Hepatocyte (in vitro differentiated cells): ENCODE measurements around the gene ACSM2B. TPM values are rescaled to one million over a fixed set of nuclear protein-coding genes. Genes with fewer than 3 reads are reported as not detected.

Experiments used
- DNase-seq: peaks from one replicate; pipeline ENCODE4 v3.0.0-alpha.2; 2016; ENCODE audit warnings: low spot score
- H2AFZ ChIP-seq: fragments of 200-600 bp; sonication (generic); 2 replicates; pipeline ENCODE4 v1.6.0; 2016; ENCODE audit warnings: antibody characterized with exemption, mild to moderate bottlenecking
- H3K27ac ChIP-seq: fragments of 200-600 bp; sonication (generic); 2 replicates; pipeline ENCODE4 v1.5.1; 2016; ENCODE audit warnings: mild to moderate bottlenecking
- H3K27me3 ChIP-seq: fragments of 200-600 bp; sonication (generic); 2 replicates; pipeline ENCODE4 v1.6.1; 2016
- H3K36me3 ChIP-seq: fragments of 200-600 bp; sonication (generic); replicated peaks from 2 replicates; pipeline ENCODE4 v1.5.1; 2016; ENCODE audit warnings: low read depth; ENCODE audit not compliant: insufficient read depth
- H3K4me1 ChIP-seq: fragments of 200-600 bp; sonication (generic); 2 replicates; pipeline ENCODE4 v1.5.1; 2016; ENCODE audit warnings: mild to moderate bottlenecking, moderate library complexity; ENCODE audit not compliant: insufficient read depth
- H3K4me2 ChIP-seq: fragments of 200-600 bp; sonication (generic); 2 replicates; pipeline ENCODE4 v1.6.0; 2016
- H3K4me3 ChIP-seq: fragments of 200-600 bp; sonication (generic); 2 replicates; pipeline ENCODE4 v1.5.1; 2016; ENCODE audit warnings: mild to moderate bottlenecking
- H3K79me2 ChIP-seq: fragments of 200-600 bp; sonication (generic); 2 replicates; pipeline ENCODE4 v1.6.0; 2017; ENCODE audit warnings: mild to moderate bottlenecking
- H3K9me2 ChIP-seq: fragments of 200-600 bp; sonication (generic); replicated peaks from 2 replicates; pipeline ENCODE4 v1.6.0; 2017; ENCODE audit warnings: mild to moderate bottlenecking; ENCODE audit not compliant: insufficient read depth
- H3K9me3 ChIP-seq: fragments of 200-600 bp; sonication (generic); 2 replicates; pipeline ENCODE4 v1.5.1; 2016; ENCODE audit warnings: low read depth, mild to moderate bottlenecking
- H4K20me1 ChIP-seq: fragments of 200-600 bp; sonication (generic); 2 replicates; pipeline ENCODE4 v1.6.0; 2016; ENCODE audit warnings: mild to moderate bottlenecking; ENCODE audit not compliant: insufficient read depth, poor library complexity, severe bottlenecking
- EZH2 ChIP-seq: fragments of 200-600 bp; sonication (generic); IDR thresholded peaks from 2 replicates; pipeline ENCODE4 v1.6.1; 2016; ENCODE audit warnings: antibody characterized with exemption, mild to moderate bottlenecking, borderline replicate concordance
- EZH2phosphoT487 ChIP-seq: fragments of 200-600 bp; sonication (generic); IDR thresholded peaks from one replicate; pipeline ENCODE4 v1.6.1; 2018; ENCODE audit warnings: antibody characterized with exemption, mild to moderate bottlenecking, low read depth, moderate library complexity; ENCODE audit not compliant: unreplicated experiment, severe bottlenecking
- WGBS: methylation state at CpG from one replicate; pipeline ENCODE4 v1.1.6; 2016; ENCODE audit warnings: low lambda C conversion rate; ENCODE audit errors: missing lambda C conversion rate; 5-methylcytosine and 5-hydroxymethylcytosine counted together
- polyA plus RNA-seq: library from polyadenylated mRNA; unstranded; fragments of >200 nt; fragmentation: Nextera tagmentation; extraction: Ambion mirVana; gene quantifications from 2 replicates; pipeline ENCODE4 v1.2.1, GENCODE V29; 2016
- total RNA-seq: library from RNA; depleted of rRNA; stranded (reverse); fragments of >200 nt; gene quantifications from 2 replicates; pipeline ENCODE4 v1.2.3, GENCODE V29; 2014
- TF ChIP-seq, protein P1 (sequence below): fragments of 200-600 bp; sonication (generic); IDR thresholded peaks from 2 replicates; pipeline ENCODE4 v1.5.1; 2016; ENCODE audit warnings: antibody characterized with exemption, mild to moderate bottlenecking; ENCODE audit not compliant: poor library complexity

The ACSM2B gene
- total and polyA plus RNA-seq, 2 experiments from 2014 or later = 32.7 to 43.6 TPM

DNA sequence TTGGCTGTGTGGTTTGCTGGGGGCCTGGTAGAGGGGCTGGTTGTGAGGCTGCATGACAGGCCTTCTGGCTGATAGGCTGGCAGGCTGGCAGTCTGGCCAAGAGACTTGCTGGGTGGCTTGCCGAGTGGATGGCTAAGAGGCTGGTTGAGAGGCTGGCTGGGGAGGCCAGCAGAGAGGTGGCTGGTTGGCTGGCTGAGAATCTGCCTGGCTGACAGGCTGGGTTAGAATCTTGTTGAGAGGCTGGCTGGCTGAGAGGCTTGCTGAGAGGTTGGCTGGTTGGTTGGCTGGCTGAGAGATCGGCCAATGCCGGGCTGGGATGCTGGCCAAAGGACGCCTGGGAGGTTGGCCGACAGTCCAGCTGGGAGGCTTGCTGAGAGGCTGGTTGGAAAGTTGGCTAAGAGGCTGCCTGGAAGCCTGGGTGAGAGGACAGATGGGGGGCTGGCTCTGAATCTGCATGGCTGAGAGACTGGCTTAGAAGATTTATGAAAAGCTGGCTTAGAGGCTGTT lies 35.9 kb upstream of the ACSM2B start:
- 94% methylated on average over 5 of the region's 5 CpGs for WGBS
- H3K27me3 ChIP-seq = no peaks in the 10 kb centered on the region
- no peaks in the 10 kb centered on the region for H4K20me1 ChIP-seq
- no peak for DNase-seq
- no peaks in the 10 kb centered on the region for H3K9me3 ChIP-seq
- TF ChIP-seq, protein P1, sequence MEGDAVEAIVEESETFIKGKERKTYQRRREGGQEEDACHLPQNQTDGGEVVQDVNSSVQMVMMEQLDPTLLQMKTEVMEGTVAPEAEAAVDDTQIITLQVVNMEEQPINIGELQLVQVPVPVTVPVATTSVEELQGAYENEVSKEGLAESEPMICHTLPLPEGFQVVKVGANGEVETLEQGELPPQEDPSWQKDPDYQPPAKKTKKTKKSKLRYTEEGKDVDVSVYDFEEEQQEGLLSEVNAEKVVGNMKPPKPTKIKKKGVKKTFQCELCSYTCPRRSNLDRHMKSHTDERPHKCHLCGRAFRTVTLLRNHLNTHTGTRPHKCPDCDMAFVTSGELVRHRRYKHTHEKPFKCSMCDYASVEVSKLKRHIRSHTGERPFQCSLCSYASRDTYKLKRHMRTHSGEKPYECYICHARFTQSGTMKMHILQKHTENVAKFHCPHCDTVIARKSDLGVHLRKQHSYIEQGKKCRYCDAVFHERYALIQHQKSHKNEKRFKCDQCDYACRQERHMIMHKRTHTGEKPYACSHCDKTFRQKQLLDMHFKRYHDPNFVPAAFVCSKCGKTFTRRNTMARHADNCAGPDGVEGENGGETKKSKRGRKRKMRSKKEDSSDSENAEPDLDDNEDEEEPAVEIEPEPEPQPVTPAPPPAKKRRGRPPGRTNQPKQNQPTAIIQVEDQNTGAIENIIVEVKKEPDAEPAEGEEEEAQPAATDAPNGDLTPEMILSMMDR = no peak
- no peak for TF ChIP-seq EZH2
- no peak for TF ChIP-seq EZH2phosphoT487
- no peak overlapping the region for H3K4me2 ChIP-seq
- H3K36me3 ChIP-seq = no peaks in the 10 kb centered on the region
- no peak overlapping the region for H2AFZ ChIP-seq
- no peaks in the 10 kb centered on the region for H3K79me2 ChIP-seq
- no peak overlapping the region for H3K4me3 ChIP-seq
- H3K27ac ChIP-seq = no peak overlapping the region
- H3K4me1 ChIP-seq = no peaks in the 10 kb centered on the region
- no peaks in the 10 kb centered on the region for H3K9me2 ChIP-seq

DNA sequence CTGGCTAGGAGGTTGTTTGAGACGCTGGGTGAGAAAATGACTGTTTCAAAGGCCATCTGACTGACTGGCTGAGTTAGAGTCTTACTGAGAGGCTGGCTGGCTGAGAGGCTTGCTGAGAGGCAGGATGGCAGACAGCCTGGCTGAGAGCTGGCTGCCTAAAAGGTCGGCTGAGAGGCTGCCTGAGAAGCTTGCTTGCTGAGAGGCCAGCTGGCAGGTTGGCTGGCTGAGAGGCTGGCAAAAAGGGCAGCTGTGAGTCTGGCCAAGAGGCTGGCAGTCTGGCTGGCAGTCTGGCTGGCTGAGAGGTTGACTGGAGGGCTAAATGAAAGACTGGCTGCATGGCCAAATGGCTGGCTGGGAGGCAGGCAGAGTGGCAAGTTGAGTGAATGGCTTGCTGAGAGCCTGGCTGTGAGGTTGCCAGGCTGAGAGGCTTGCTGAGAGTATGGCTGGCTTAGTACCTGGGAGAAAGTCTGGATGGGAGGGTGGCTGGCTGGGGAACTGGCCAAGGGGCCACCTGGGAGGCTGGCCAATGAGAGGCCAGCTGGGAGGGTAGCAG lies 35.3 kb upstream of the ACSM2B start:
- H4K20me1 ChIP-seq = no peaks in the 10 kb centered on the region
- H3K4me2 ChIP-seq = no peak overlapping the region
- no peaks in the 10 kb centered on the region for H3K9me3 ChIP-seq
- no peak for DNase-seq
- H3K9me2 ChIP-seq = no peaks in the 10 kb centered on the region
- H3K36me3 ChIP-seq = no peaks in the 10 kb centered on the region
- TF ChIP-seq EZH2phosphoT487 (no peak), EZH2 (no peak)
- TF ChIP-seq, protein P1 = no peak
- H3K79me2 ChIP-seq = no peaks in the 10 kb centered on the region
- H3K27ac ChIP-seq = no peak overlapping the region
- WGBS = 60% methylated on average over 2 of the region's 2 CpGs
- no peak overlapping the region for H3K4me3 ChIP-seq
- H2AFZ ChIP-seq = no peak overlapping the region
- H3K4me1 ChIP-seq = no peaks in the 10 kb centered on the region
- no peaks in the 10 kb centered on the region for H3K27me3 ChIP-seq

DNA sequence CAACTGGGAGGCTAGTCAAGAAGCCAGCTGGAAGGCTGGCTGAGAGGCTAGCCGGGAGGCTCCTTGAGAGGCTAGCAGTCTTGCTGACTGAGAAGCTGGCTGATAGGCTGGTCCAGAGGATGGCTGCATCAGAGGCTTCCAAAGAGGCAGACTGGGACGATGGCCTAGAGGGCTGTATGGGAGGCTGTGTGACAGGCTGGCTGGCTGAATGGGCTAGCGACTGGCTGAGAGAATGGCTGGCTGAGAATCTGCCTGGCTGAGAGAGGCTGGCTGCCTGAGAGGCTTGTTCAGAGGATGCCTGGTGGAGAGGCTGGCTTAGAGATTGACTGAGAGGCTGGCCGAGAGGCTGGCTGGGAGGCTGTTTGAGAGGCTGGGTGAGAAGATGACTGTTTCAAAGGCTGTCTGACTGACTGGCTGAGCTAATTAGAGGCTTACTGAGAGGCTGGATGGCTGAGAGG lies 34.8 kb upstream of the ACSM2B start:
- Histone ChIP-seq H4K20me1 (no peaks in the 10 kb centered on the region), H3K4me3 (no peak overlapping the region), H3K9me3 (no peaks in the 10 kb centered on the region), H3K79me2 (no peaks in the 10 kb centered on the region), H3K27me3 (no peaks in the 10 kb centered on the region), H3K4me2 (no peak overlapping the region), H2AFZ (no peak overlapping the region), H3K4me1 (no peaks in the 10 kb centered on the region), H3K36me3 (no peaks in the 10 kb centered on the region), H3K9me2 (no peaks in the 10 kb centered on the region), H3K27ac (no peak overlapping the region)
- TF ChIP-seq, protein P1 = no peak
- TF ChIP-seq EZH2 = no peak
- no peak for TF ChIP-seq EZH2phosphoT487
- WGBS = 83% methylated on average over 4 of the region's 4 CpGs
- no peak for DNase-seq
